Panc1 (cell line): ENCODE measurements around the gene SLC4A1. TPM values are rescaled to one million over a fixed set of nuclear protein-coding genes. Genes with fewer than 3 reads are reported as not detected.
A peak's percentile ranks its signal among the peaks of the same experiment; 100 is the strongest.

Experiments
- ATAC-seq: fragments of 200-7000 bp; cut with Tn5 transposase; 2 replicates; pipeline ENCODE4 v1.9.1; 2020; ENCODE audit warnings: mild to moderate bottlenecking, moderate library complexity
- BruUV-seq: library from RNA; stranded (reverse); fragments of 400-500 nt; replicated peaks from 2 replicates; lab custom pipeline; 2021; lab: Mats Ljungman, UMichigan
- CTCF ChIA-PET: fragments of 300-600 bp; sonication (Branson Sonifier 250); formaldehyde crosslinking; loops from one replicate; lab custom pipeline; 2022; ENCODE audit warnings: antibody characterized with exemption; lab: Charles Lee
- POLR2A ChIA-PET: fragments of 300-600 bp; sonication (Branson Sonifier 250); formaldehyde crosslinking; loops from one replicate; lab custom pipeline; 2022; ENCODE audit warnings: antibody characterized with exemption; lab: Charles Lee
- DNase-seq: peaks from one replicate; pipeline ENCODE4 v3.0.0-alpha.2; 2010; ENCODE audit warnings: low read depth, low spot score
- H3K27ac ChIP-seq: 2 replicates; pipeline ENCODE4 v1.5.1; 2011; ENCODE audit warnings: mild to moderate bottlenecking, low read length, inconsistent platforms
- H3K27me3 ChIP-seq: fragments of 200-500 bp; sonication (Bioruptor generic); 2 replicates; pipeline ENCODE4 v1.6.0; 2014; ENCODE audit warnings: low read length, inconsistent platforms; ENCODE audit not compliant: control insufficient read depth, insufficient read depth
- H3K36me3 ChIP-seq: fragments of 200-500 bp; sonication (Bioruptor generic); 2 replicates; pipeline ENCODE4 v1.5.1; 2014; ENCODE audit warnings: inconsistent platforms, mild to moderate bottlenecking, low read length, moderate library complexity; ENCODE audit not compliant: control insufficient read depth, insufficient read depth
- H3K4me1 ChIP-seq: 2 replicates; pipeline ENCODE4 v1.5.1; 2011; ENCODE audit warnings: inconsistent platforms, mild to moderate bottlenecking, low read length, moderate library complexity; ENCODE audit not compliant: control insufficient read depth, insufficient read depth
- H3K4me3 ChIP-seq, 2 experiments: 2 replicates each; pipeline ENCODE4 v1.5.1; 2011 to 2012; ENCODE audit warnings: low read depth in 2 of 2, low read length in 2 of 2, mild to moderate bottlenecking in 2 of 2, inconsistent platforms in 1 of 2, moderate library complexity in 1 of 2
- H3K9me3 ChIP-seq: fragments of 200-500 bp; sonication (Bioruptor generic); 2 replicates; pipeline ENCODE4 v1.5.1; 2014; ENCODE audit warnings: low read depth, mild to moderate bottlenecking, inconsistent platforms, low read length, moderate library complexity; ENCODE audit not compliant: control insufficient read depth, insufficient read depth
- CTCF ChIP-seq: fragments of 450-650 bp; IDR thresholded peaks from 2 replicates; pipeline ENCODE4 v1.5.1; 2017; ENCODE audit warnings: mild to moderate bottlenecking
- POLR2AphosphoS5 ChIP-seq: IDR thresholded peaks from 2 replicates; pipeline ENCODE4 v1.6.1; 2012; ENCODE audit warnings: mild to moderate bottlenecking, low read depth, low read length, moderate library complexity
- REST ChIP-seq, 2 experiments: IDR thresholded peaks; 2 replicates each; pipeline ENCODE4 v1.6.1; 2011 to 2012; ENCODE audit warnings: low read depth in 2 of 2, control low read depth in 1 of 2, low read length in 1 of 2, mild to moderate bottlenecking in 1 of 2, moderate library complexity in 1 of 2; ENCODE audit not compliant: insufficient read depth in 1 of 2
- SIN3A ChIP-seq: IDR thresholded peaks from 2 replicates; pipeline ENCODE4 v1.6.1; 2012; ENCODE audit warnings: low read depth, mild to moderate bottlenecking, low read length, moderate library complexity, borderline replicate concordance; ENCODE audit not compliant: insufficient read depth
- TCF7L2 ChIP-seq: IDR thresholded peaks from 2 replicates; pipeline ENCODE4 v1.6.1; 2011; ENCODE audit warnings: mild to moderate bottlenecking, low read depth, low read length, inconsistent platforms
- in situ Hi-C: cut with HindIII; loops from 2 replicates; pipeline ENCODE4 v1.10.0; 2016; ENCODE audit warnings: low sequenced_read_pairs, low pct_unique_long_range_greater_than_20kb
- intact Hi-C: fragments of 100-400 bp; cut with micrococcal nuclease; formaldehyde crosslinking; loops from one replicate; pipeline ENCODE4 v1.10.0; 2022; ENCODE audit not compliant: unreplicated experiment
- total RNA-seq: library from RNA; stranded (reverse); gene quantifications from one replicate; pipeline ENCODE4 v1.2.1, GENCODE V29; 2021; ENCODE audit not compliant: unreplicated experiment

The SLC4A1 gene
- total RNA-seq, 1 experiment from 2014 or later = not detected

GRCh38 chr17:44210342-44211192 lies 57.4 kb downstream of the SLC4A1 start:
- intact Hi-C loops = no loop called here
- Histone ChIP-seq H3K27me3 (no peaks in the 10 kb centered on the region), H3K36me3 (0 out of 2 replicates have a peak, but pooled peaks cover 4% of the 10 kb centered on the region), H3K4me1 (peaks cover 11% of the 10 kb centered on the region), H3K9me3 (no peaks in the 10 kb centered on the region), H3K27ac (no peak overlapping the region), H3K4me3 (no peak overlapping the region)
- ATAC-seq (peak; percentile 84), DNase-seq (no peak)
- in situ Hi-C loops = no loop called here
- TF ChIP-seq REST (IDR thresholded peaks at IDR 0.05; ENCODE audit: insufficient read depth in 1 of 2, low read depth in 2 of 2, low read length in 1 of 2) = no peak
- no peak for TF ChIP-seq POLR2AphosphoS5
- peak; percentile 97 for TF ChIP-seq CTCF
- TF ChIP-seq SIN3A = 0 out of 2 replicates have a peak, but pooled peaks have one; percentile 55
- ChIA-PET CTCF (no interaction called here), POLR2A (interaction anchor here (0.7 kb wide), 1 partner anchor 122 kb away, joined by 3 read pairs; no protein-coding TSS in a partner anchor)
- BruUV-seq = no TSS peak

GRCh38 chr17:44209786-44210341 lies 58.1 kb downstream of the SLC4A1 start:
- TF ChIP-seq SIN3A (no peak), CTCF (no peak), REST (IDR thresholded peaks at IDR 0.05; ENCODE audit: insufficient read depth in 1 of 2, low read depth in 2 of 2, low read length in 1 of 2) (no peak), POLR2AphosphoS5 (no peak), TCF7L2 (no peak)
- no peaks in the 10 kb centered on the region for H3K9me3 ChIP-seq
- no peak overlapping the region for H3K4me3 ChIP-seq
- no peaks in the 10 kb centered on the region for H3K27me3 ChIP-seq
- CTCF ChIA-PET = no interaction called here
- H3K4me1 ChIP-seq = peaks cover 16% of the 10 kb centered on the region
- intact Hi-C loops = no loop called here
- 0 out of 2 replicates have a peak, but pooled peaks cover 2% of the 10 kb centered on the region for H3K36me3 ChIP-seq
- BruUV-seq = TSS peak; percentile 17
- ATAC-seq (no peak), DNase-seq (no peak)
- no peak overlapping the region; the same call in 1 of the 2 replicates for H3K27ac ChIP-seq
- in situ Hi-C loops = no loop called here
- POLR2A ChIA-PET = interaction anchor here (0.5 to 0.7 kb wide), 2 partner anchors 108 to 123 kb away, joined by 3 to 4 read pairs; no protein-coding TSS in a partner anchor
